HG03025 (cell line): ENCODE data around the gene TRABD2B.
"Not testable (repeated sequence)": the region's sequence is repeated elsewhere in the genome, so short reads cannot be mapped to it uniquely, and the experiment has no call there.

Experiments
- ATAC-seq: cut with Tn5 transposase; IDR thresholded peaks from one replicate; pipeline ENCODE4 v1.9.1; 2021; ENCODE audit warnings: mild to moderate bottlenecking, moderate library complexity; ENCODE audit not compliant: unreplicated experiment, low FRiP score

TRABD2B gene

DNA sequence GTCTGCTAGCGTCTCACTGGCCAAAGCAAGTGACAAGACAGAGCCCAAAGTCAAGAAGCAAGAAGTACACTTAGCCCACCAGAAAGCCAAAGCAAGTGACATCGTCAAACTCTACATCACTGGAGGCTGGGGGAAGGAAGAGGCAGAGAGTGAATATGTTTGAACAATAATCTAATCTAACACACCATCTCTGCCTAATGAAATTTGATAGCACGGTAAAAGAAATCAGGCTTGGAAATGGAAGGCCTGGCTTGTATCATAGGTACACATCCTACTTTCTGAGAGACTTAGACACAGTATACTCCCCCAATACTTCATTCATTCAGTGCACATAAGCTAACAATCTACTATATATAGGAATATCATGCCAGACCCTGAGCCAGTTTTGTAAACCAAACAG, 26.3 kb downstream of the TRABD2B start:
- ATAC-seq = no peak

GRCh38 chr1:47969478-47969877, 27.7 kb downstream of the TRABD2B start:
- no peak for ATAC-seq

GRCh38 chr1:47968556-47968888, 28.7 kb downstream of the TRABD2B start:
- ATAC-seq = no peak

DNA sequence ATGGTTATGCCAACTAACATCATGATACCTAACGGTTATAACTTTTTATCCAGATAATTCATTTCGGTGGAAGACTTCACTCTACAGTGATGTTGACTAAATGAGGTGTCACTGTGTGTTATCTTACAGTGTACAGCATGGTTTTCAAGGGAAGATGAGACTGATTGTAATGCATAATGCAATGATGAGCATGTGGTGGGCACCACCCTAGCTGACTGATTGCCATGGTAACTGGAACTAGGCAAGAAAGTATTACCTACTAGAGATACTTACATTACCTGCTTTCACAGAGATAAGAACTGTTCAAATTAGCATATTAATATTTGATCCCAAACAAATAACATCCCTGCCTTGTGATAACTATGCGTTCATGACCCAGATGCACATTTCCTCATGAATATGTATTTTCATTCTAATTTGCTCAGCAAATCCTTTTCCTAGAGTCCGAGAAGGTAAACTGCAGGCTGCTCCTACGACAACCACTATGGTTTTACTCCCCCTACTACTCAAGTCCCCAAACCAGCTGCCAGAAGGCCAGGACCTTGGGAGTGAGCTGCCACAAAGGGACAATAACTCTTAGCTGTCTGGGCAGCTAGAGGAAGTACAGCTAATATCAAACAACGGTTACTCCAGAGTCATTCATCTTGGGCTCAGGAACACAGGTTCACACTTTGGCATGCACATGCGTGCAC, 29.2 kb downstream of the TRABD2B start:
- ATAC-seq = no peak

GRCh38 chr1:47965816-47966215, 31.4 kb downstream of the TRABD2B start:
- no peak for ATAC-seq

- no peak for ATAC-seq
Measured at GRCh38 chr1:47964636-47965035, 32.5 kb downstream of the TRABD2B start.

DNA sequence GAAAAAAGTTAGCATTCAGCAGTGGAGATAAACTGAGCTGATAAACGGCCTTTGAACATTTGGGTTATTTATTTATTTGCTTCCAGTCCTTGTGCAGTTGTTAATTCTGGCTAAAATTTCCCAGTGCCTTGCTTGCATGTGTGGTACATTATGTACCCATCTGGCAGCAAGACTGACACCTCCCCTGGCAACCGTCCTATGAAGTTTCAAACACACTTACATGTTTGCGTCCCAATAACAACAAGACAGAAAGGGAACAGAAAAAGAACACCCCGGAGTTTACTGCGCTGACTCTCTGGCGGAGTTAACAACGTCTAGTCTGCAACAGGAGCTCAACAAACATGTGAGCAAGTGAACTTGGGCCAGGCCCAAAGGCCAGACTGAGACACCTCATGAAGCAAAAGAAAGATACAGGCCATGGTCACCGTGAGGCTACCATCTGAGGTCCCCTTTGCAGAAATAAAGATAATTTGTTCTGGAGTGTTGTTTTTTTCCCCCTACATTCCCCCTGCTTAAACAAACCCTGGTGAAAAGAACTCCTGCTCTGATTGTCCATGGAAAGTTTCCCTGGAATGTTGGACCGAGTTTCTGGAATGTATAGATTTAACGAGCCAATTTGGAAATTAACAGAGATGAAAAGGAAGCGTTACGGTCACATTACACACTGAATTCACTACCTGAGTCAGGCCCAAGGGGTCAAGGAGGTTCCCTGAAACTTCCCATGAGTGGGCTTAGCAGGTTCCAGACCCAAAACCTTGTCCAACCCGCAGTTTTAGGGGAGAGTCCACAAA, 33.4 kb downstream of the TRABD2B start:
- no peak for ATAC-seq

- no peak for ATAC-seq
Measured at GRCh38 chr1:47962750-47963492, 34.3 kb downstream of the TRABD2B start.

DNA sequence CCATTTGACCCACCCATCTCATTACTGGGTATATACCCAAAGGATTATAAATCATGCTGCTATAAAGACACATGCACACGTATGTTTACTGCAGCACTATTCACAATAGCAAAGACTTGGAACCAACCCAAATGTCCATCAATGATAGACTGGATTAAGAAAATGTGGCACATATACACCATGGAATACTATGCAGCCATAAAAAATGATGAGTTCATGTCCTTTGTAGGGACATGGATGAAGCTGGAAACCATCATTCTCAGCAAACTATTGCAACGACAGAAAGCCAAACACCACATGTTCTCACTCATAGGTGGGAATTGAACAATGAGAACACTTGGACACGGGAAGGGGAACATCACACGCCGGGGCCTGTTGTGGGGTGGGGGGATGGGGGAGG, 35.4 kb downstream of the TRABD2B start:
- not testable (repeated sequence) for ATAC-seq

- ATAC-seq = not testable (repeated sequence)
Measured at GRCh38 chr1:47956491-47956890, 40.7 kb downstream of the TRABD2B start.

- no peak for ATAC-seq
Measured at GRCh38 chr1:47953661-47954060, 43.5 kb downstream of the TRABD2B start.

- ATAC-seq = no peak
Measured at GRCh38 chr1:47951545-47952235, 45.5 kb downstream of the TRABD2B start.

DNA sequence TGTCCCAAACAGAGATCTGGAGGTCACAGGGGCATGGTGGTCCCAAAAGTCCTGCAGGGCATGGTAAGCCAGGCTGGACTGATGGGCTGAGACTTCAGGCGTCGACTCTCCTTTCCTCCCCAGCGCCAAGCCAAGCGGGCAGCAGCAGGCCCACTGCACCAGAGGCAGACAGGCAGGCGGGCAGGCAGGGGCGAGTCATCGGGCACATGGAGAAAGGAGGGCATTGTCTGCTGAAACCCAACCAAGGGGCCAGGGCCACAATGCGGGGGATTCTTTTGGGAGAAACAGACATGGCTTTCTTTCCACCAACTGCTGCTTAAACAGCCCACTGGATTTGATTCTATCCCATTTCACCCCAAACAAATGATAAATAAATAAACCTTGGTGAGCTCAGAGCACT, 46.2 kb downstream of the TRABD2B start:
- no peak for ATAC-seq

GRCh38 chr1:47950471-47950870, 46.7 kb downstream of the TRABD2B start:
- no peak for ATAC-seq

DNA sequence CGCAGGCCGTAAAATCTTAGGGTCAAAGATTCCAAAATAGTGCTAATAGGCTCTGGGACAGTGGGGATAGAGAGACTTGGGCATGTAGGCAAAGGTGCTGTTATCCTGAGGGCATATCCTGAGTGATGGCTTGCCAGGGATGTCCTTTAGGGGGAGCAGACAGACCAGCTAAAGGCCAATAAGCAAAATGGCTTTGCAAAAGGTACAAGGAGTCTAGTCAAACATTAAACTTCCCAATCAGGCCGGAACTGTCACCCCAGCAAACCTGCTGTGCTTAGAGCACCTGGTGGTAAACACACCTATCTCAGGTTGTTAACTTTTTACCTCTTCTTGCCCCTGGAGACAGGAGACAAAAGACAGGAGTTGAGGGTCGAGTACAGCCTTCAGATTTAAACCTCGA, 49.1 kb downstream of the TRABD2B start:
- no peak for ATAC-seq

DNA sequence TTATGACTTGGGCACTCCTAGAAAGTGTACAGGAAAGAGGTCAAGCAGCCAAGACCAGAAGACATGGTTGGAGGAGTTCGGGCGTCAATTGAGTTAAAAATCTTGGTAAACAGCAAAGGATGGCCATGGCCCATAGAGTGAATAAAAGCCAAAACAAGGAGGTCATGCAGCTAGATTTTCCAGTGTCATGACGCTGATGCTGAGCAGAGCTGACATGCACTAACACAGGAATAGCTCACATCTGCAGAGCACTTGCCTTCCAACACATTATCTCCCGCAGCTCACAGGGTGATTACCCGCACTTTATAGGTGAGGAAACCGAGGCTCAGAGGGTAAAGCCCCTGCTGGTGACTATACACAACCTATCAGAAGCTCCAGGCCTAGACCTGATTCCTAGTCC, 49.7 kb downstream of the TRABD2B start:
- ATAC-seq = no peak

DNA sequence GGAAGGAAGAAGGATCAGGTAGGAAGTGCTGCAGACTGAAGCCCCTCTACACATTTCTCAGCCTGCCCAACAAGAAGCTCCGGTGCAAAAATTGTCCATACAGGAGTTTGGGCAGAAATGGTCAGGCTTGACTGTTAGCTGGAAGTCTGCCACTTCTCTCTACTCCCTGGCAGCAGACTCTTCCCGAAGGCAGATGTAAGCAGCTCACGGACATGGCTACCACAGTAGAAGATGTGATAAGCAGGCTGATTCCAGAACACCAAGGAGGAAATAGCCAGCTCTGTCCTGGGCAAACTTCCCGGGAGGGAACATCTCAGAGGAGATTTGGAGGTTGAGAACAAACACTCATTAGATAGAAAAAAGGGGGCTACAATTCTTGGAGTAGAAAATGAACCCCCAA, 52.6 kb downstream of the TRABD2B start:
- ATAC-seq = no peak

DNA sequence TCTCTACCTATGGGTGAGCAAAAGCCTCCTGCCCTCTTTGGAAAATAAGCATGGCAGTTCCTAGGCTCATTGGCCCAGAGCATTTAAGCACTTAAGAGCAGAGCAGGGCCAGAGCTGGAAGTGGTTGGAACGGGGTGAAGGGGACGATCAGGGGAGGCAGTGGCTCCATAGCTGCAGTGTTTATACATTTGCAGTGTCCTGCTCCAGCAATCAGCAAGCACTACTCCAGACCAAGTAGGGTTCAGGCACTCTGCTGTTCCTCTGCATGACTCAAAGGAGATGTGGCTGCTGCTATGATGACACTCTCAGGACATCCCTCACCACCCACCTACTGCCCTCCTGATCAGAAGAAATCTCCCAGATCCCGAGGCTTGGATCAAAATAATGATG, 55.0 kb downstream of the TRABD2B start:
- ATAC-seq = no peak

DNA sequence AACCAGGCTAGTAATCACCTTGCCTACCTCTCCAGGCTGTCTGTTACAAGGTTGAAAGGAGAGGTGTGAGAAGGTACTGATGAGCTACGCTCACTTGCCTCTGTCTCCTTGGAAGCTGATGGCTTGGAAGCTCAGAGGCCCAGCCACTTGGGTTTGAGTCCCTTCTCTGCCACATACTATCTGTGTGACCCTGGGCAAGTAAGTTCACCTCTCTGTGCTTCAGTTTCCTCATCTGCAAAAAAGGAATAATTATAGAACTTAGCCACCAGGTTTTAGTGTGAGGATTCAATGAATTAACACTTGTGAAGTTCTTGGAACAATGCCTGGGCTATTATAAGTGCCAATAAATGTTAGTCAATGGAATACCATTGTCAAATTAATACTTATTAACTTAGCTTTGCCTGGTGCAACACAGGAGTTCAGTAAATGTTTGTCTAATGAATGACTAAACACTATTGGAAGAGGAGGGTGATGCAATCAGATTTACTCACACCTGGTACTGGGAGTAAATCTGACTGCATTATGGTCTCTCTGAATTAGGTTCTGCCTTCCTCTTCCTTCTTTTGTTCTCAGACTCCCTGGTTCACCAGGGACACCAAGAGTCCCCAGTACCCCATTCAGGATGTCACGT, 55.5 kb downstream of the TRABD2B start:
- no peak for ATAC-seq

- ATAC-seq = no peak
Measured at GRCh38 chr1:47940779-47941178, 56.4 kb downstream of the TRABD2B start.

- no peak for ATAC-seq
Measured at GRCh38 chr1:47940326-47940725, 56.9 kb downstream of the TRABD2B start.
